Spleen (tissue), 11 donors: Measurements from ENCODE around the gene MLH3. TPM values are rescaled to one million over a fixed set of nuclear protein-coding genes. Genes with fewer than 3 reads are reported as not detected.

Experiments used
- DNase-seq: peaks from one replicate; pipeline ENCODE4 v3.0.0-alpha.2; 2020
- H3K27ac ChIP-seq, 8 donors: fragments of 200-600 bp; sonication (generic) in 7 of 8; 1 replicate in 4 of 8; 2 replicates in 4 of 8; pipeline versions ENCODE4 v1.5.0 to v1.8.0; 2016 to 2021; ENCODE audit warnings: inconsistent platforms in 4 of 8, mild to moderate bottlenecking in 4 of 8, moderate library complexity in 1 of 8
- H3K27me3 ChIP-seq, 7 donors: fragments of 200-600 bp; sonication (generic) in 6 of 7; replicated peaks in 1 of 7; 1 replicate in 4 of 7; 2 replicates in 3 of 7; pipeline versions ENCODE4 v1.5.0 to v1.8.0; 2016 to 2021; ENCODE audit warnings: inconsistent platforms in 3 of 7, mild to moderate bottlenecking in 1 of 7
- H3K36me3 ChIP-seq, 6 donors: fragments of 200-600 bp; sonication (generic) in 5 of 6; 1 replicate in 4 of 6; 2 replicates in 2 of 6; pipeline versions ENCODE4 v1.5.0 to v1.8.0; 2016 to 2021; ENCODE audit warnings: inconsistent platforms in 2 of 6
- H3K4me1 ChIP-seq, 6 donors: fragments of 200-600 bp; sonication (generic) in 5 of 6; 1 replicate in 3 of 6; 2 replicates in 3 of 6; pipeline versions ENCODE4 v1.5.0 to v1.8.0; 2016 to 2021; ENCODE audit warnings: inconsistent platforms in 3 of 6
- H3K4me3 ChIP-seq, 8 donors: fragments of 200-600 bp; sonication (generic) in 7 of 8; 1 replicate in 4 of 8; 2 replicates in 4 of 8; pipeline versions ENCODE4 v1.5.0 to v1.8.0; 2016 to 2021; ENCODE audit warnings: inconsistent platforms in 4 of 8, mild to moderate bottlenecking in 4 of 8, moderate library complexity in 2 of 8
- H3K9me3 ChIP-seq, 8 donors: fragments of 200-600 bp; sonication (generic) in 7 of 8; 1 replicate in 4 of 8; 2 replicates in 4 of 8; pipeline versions ENCODE4 v1.5.0 to v1.8.0; 2016 to 2021; ENCODE audit warnings: inconsistent platforms in 4 of 8
- POLR2A ChIP-seq, 3 donors: fragments of 450-650 bp; IDR thresholded peaks; one replicate each; pipeline ENCODE4 v1.5.1; 2017; ENCODE audit warnings: antibody characterized with exemption in 3 of 3, mild to moderate bottlenecking in 1 of 3
- POLR2AphosphoS5 ChIP-seq, 3 donors: sonication (generic); formaldehyde crosslinking; IDR thresholded peaks; one replicate each; pipeline ENCODE4 v1.5.1; 2017; ENCODE audit warnings: antibody characterized with exemption in 3 of 3
- WGBS, 5 donors: extraction: QIAGEN DNeasy Blood & Tissue Kit in 3 of 5; methylation state at CpG; one replicate each; pipeline versions ENCODE4 v1.1.5 to v1.1.7; 2013 to 2018; 5-methylcytosine and 5-hydroxymethylcytosine counted together
- intact Hi-C: fragments of 100-400 bp; cut with DNase I; formaldehyde crosslinking; loops from one replicate; pipeline ENCODE4 v1.15.0; 2023; ENCODE audit warnings: low total_unique reads
- polyA plus RNA-seq, 3 donors: library from polyadenylated mRNA; stranded (reverse); fragments of 200-250 nt; gene quantifications; one replicate each; pipeline ENCODE4 v1.2.1, GENCODE V29; 2013
- small RNA-seq, 4 donors: library from RNA; depleted of rRNA; stranded (forward); fragments of <200 nt; gene quantifications; one replicate each; pipeline ENCODE3, GENCODE V24; 2016
- total RNA-seq, 7 donors: library from RNA; depleted of rRNA in 3 of 7; stranded (reverse); fragments of >200 nt in 3 of 7; fragmentation: NEBNext Ultra II Directional in 4 of 7; extraction: Animal tissue kit (Norgen Biotek cat#: 25700) in 4 of 7; gene quantifications; one replicate each; pipeline versions ENCODE4 v1.1.0 to v1.2.1, GENCODE V29; 2016 to 2021
- TF ChIP-seq, protein P1 (sequence below), 11 experiments: fragments of 200-600 bp in 7 of 11; fragments of 450-650 bp in 4 of 11; sonication (generic) in 4 of 11; IDR thresholded peaks in 8 of 11; conservative IDR thresholded peaks in 3 of 11; 1 replicate in 7 of 11; 2 replicates in 4 of 11; pipeline versions ENCODE4 v1.4.0 to v1.8.0; 2016 to 2021; ENCODE audit warnings: antibody characterized with exemption in 11 of 11, inconsistent platforms in 4 of 11, mild to moderate bottlenecking in 1 of 11
- donor health status: healthy with polysubstance abuse.
- donor health status: DM: no; HTN: no; CAD: no; lungs with moderate emphysema.
- donor health status: DM: no; HTN: no; CAD: no.
- donor health status: Bipolar disorder and iron deficiency.
- donor health status: healthy.
- donor health status: DM: no; HTN: no; CAD: no.
- donor health status: DM: yes; HTN: yes; CAD: no.

MLH3 gene
- total and polyA plus RNA-seq, 10 donors, result 14.8 to 37.7 (median 28.6) TPM

GRCh38 chr14:74965486-74966153 lies 85.6 kb downstream of the MLH3 start:
- intact Hi-C loops, result no loop called here

DNA sequence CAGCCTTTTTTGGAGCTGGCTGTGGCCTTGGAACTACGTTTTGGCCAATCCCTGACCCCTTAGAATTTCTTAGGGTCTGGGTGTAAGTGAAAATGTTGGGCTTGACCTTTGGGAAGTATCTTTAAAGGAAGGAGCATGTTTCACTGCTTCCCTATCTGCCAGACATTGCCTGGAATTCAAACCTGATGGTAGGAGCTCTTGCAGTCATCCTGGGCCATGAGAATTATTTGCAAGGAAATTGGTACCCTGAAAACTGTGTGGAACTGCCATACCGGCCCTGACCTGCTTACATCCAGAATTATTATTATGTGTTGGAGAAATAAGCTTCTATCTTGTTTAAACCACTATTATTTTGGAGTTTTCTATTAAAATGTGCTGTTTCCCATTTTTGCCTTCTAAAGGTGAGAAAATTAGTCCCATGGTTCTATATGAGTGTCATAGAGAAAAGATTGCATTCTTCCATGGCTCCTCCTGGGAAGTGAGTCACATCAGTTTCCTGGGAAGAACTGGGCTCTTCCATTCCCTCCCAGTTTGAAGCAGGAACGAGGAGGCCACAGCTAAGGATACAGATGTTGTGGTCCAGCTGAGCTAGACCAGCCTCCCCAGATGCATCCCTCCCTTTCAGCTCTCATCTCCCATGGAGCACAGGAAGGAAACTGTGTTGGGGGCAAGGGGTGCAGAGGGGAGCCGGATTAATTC lies 86.3 kb downstream of the MLH3 start:
- 50 to 68% (median 57%) methylated on average over 3 to 4 of the region's 4 CpGs for WGBS, 5 donors
- Histone ChIP-seq H3K36me3 (no peaks in the 10 kb centered on the region), H3K4me1 (peaks cover 0 to 24% (median 13%) of the 10 kb centered on the region in 6 donors), H3K4me3 (no peak overlapping the region), H3K9me3 (no peaks in the 10 kb centered on the region), H3K27me3 (no peaks in the 10 kb centered on the region), H3K27ac (no peak overlapping the region)
- intact Hi-C loops, result no loop called here
- DNase-seq, result no peak
- TF ChIP-seq POLR2A (IDR thresholded peaks at IDR 0.05) (no peak), POLR2AphosphoS5 (IDR thresholded peaks at IDR 0.05) (no peak)
- TF ChIP-seq, protein P1, sequence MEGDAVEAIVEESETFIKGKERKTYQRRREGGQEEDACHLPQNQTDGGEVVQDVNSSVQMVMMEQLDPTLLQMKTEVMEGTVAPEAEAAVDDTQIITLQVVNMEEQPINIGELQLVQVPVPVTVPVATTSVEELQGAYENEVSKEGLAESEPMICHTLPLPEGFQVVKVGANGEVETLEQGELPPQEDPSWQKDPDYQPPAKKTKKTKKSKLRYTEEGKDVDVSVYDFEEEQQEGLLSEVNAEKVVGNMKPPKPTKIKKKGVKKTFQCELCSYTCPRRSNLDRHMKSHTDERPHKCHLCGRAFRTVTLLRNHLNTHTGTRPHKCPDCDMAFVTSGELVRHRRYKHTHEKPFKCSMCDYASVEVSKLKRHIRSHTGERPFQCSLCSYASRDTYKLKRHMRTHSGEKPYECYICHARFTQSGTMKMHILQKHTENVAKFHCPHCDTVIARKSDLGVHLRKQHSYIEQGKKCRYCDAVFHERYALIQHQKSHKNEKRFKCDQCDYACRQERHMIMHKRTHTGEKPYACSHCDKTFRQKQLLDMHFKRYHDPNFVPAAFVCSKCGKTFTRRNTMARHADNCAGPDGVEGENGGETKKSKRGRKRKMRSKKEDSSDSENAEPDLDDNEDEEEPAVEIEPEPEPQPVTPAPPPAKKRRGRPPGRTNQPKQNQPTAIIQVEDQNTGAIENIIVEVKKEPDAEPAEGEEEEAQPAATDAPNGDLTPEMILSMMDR (IDR thresholded peaks at IDR 0.05 in 8 of 11, conservative IDR thresholded peaks at IDR 0.05 in 3 of 11), result no peak

More at GRCh38 chr14:74965486-74966153, 85.6 kb downstream of the MLH3 start:
- TF ChIP-seq POLR2A (IDR thresholded peaks at IDR 0.05) (no peak), POLR2AphosphoS5 (IDR thresholded peaks at IDR 0.05) (no peak)
- TF ChIP-seq, protein P1 (IDR thresholded peaks at IDR 0.05 in 8 of 11, conservative IDR thresholded peaks at IDR 0.05 in 3 of 11), result no peak
- Histone ChIP-seq H3K9me3 (no peaks in the 10 kb centered on the region), H3K27me3 (no peaks in the 10 kb centered on the region), H3K36me3 (no peaks in the 10 kb centered on the region), H3K4me1 (peaks cover 0 to 24% (median 13%) of the 10 kb centered on the region in 6 donors), H3K4me3 (no peak overlapping the region), H3K27ac (no peak overlapping the region)
- DNase-seq, result no peak
- WGBS, 5 donors, result 61 to 86% (median 84%) methylated on average over 4 to 5 of the region's 5 CpGs

Small RNA genes lying within 50 kb of the gene (small RNA-seq; reads per million reads assigned to genes)
- 0 reads per million in 4 donors for gene RNU6-689P

Other genes starting within 250 kb of the MLH3 start
- gene PROX2, start 175.3 kb downstream of the MLH3 start, total RNA-seq, result under 1 TPM in 2 of 7 donors, not detected in 5; 0.41 to 0.43 TPM
- under 1 TPM in 2 of 3 donors, not detected in 1; 0.06 to 0.09 TPM for gene PROX2, start 175.3 kb downstream of the MLH3 start, polyA plus RNA-seq
- gene DLST, start 169.6 kb downstream of the MLH3 start, total RNA-seq, result 10 to 100 TPM; 70.9 to 80.0 (median 78.6) TPM
- gene DLST, start 169.6 kb downstream of the MLH3 start, polyA plus RNA-seq, result 10 to 100 TPM; 33.1 to 48.5 (median 33.4) TPM
- gene RPS6KL1, start 128.2 kb downstream of the MLH3 start, total RNA-seq, result 10 to 100 TPM in 1 of 7 donors, 1 to 10 TPM in 6; 1.7 to 15.7 (median 5.7) TPM
- gene RPS6KL1, start 128.2 kb downstream of the MLH3 start, polyA plus RNA-seq, result 1 to 10 TPM; 3.3 to 4.6 (median 4.6) TPM
- gene PGF, start 95.9 kb downstream of the MLH3 start, total RNA-seq, result 1 to 10 TPM; 2.2 to 7.7 (median 2.7) TPM
- gene PGF, start 95.9 kb downstream of the MLH3 start, polyA plus RNA-seq, result 1 to 10 TPM in 2 of 3 donors, under 1 TPM in 1; 0.87 to 6.2 (median 2.7) TPM
- 10 to 100 TPM; 18.7 to 38.1 (median 29.8) TPM for gene EIF2B2, start 48.5 kb downstream of the MLH3 start, total RNA-seq
- 10 to 100 TPM; 16.0 to 24.4 (median 22.8) TPM for gene EIF2B2, start 48.5 kb downstream of the MLH3 start, polyA plus RNA-seq
- 10 to 100 TPM in 6 of 7 donors, 1 to 10 TPM in 1; 6.8 to 27.7 (median 15.8) TPM for gene ACYP1, start 12.6 kb upstream of the MLH3 start, total RNA-seq
- 10 to 100 TPM; 20.2 to 24.1 (median 21.3) TPM for gene ACYP1, start 12.6 kb upstream of the MLH3 start, polyA plus RNA-seq
- gene ZC2HC1C, start 18.2 kb upstream of the MLH3 start, total RNA-seq, result 1 to 10 TPM in 6 of 7 donors, under 1 TPM in 1; 0.89 to 2.8 (median 1.1) TPM
- 1 to 10 TPM; 1.1 to 2.4 (median 1.2) TPM for gene ZC2HC1C, start 18.2 kb upstream of the MLH3 start, polyA plus RNA-seq
- 100 to 1,000 TPM in 1 of 7 donors, 10 to 100 TPM in 6; 68.5 to 102 (median 86.5) TPM for gene NEK9, start 75.6 kb upstream of the MLH3 start, total RNA-seq
- gene NEK9, start 75.6 kb upstream of the MLH3 start, polyA plus RNA-seq, result 10 to 100 TPM; 31.7 to 38.8 (median 33.0) TPM
- 100 to 1,000 TPM; 167 to 212 (median 191) TPM for gene TMED10, start 125.1 kb upstream of the MLH3 start, total RNA-seq
- gene TMED10, start 125.1 kb upstream of the MLH3 start, polyA plus RNA-seq, result 10 to 100 TPM; 33.3 to 52.2 (median 46.6) TPM
- 100 to 1,000 TPM in 5 of 7 donors, 10 to 100 TPM in 2; 46.0 to 414 (median 192) TPM for gene FOS, start 227.4 kb upstream of the MLH3 start, total RNA-seq
- 10 to 100 TPM; 18.8 to 32.9 (median 20.2) TPM for gene FOS, start 227.4 kb upstream of the MLH3 start, polyA plus RNA-seq